HG02943 (cell line): ENCODE data around the gene SLC27A6.
"Not testable (repeated sequence)": the region's sequence is repeated elsewhere in the genome, so short reads cannot be mapped to it uniquely, and the experiment has no call there.

Experiments
- ATAC-seq: cut with Tn5 transposase; IDR thresholded peaks from one replicate; pipeline ENCODE4 v1.9.1; 2021; ENCODE audit warnings: mild to moderate bottlenecking, low read depth, moderate library complexity; ENCODE audit not compliant: unreplicated experiment

Gene SLC27A6

GRCh38 chr5:128965011-128965637 lies at the start of gene SLC27A6:
Gene SLC27A6, plus strand, starts transcription at chr5:128965488. Its CDS starts 650 bp downstream, at chr5:128966138.
- no peak for ATAC-seq

GRCh38 chr5:128919542-128919941 lies 45.7 kb upstream of the SLC27A6 start:
- no peak for ATAC-seq

- no peak for ATAC-seq
These were observed 44.7 kb upstream of the SLC27A6 start for GRCh38 chr5:128920345-128921215.

GRCh38 chr5:128924299-128924698 lies 41.0 kb upstream of the SLC27A6 start:
- no peak for ATAC-seq

GRCh38 chr5:128925973-128926372 lies 39.3 kb upstream of the SLC27A6 start:
- no peak for ATAC-seq

- no peak for ATAC-seq
These were observed 37.6 kb upstream of the SLC27A6 start for GRCh38 chr5:128927644-128928043.

- ATAC-seq = not testable (repeated sequence)
These were observed 33.1 kb upstream of the SLC27A6 start for GRCh38 chr5:128932232-128932631.

- not testable (repeated sequence) for ATAC-seq
These were observed 22.2 kb upstream of the SLC27A6 start for GRCh38 chr5:128943100-128943499.

- ATAC-seq = no peak
These were observed 15.3 kb upstream of the SLC27A6 start for GRCh38 chr5:128949847-128950546.

- not testable (repeated sequence) for ATAC-seq
These were observed 14.0 kb upstream of the SLC27A6 start for GRCh38 chr5:128951301-128951700.

GRCh38 chr5:128956164-128956563 lies 9.1 kb upstream of the SLC27A6 start:
- ATAC-seq = no peak

- no peak for ATAC-seq
These were observed 3.1 kb upstream of the SLC27A6 start for GRCh38 chr5:128962211-128962610.

GRCh38 chr5:128965638-128966302 lies 482 bp downstream of the SLC27A6 start:
- ATAC-seq = no peak

GRCh38 chr5:128966375-128966774 lies 1.1 kb downstream of the SLC27A6 start:
- ATAC-seq = no peak

GRCh38 chr5:128966846-128967245 lies 1.6 kb downstream of the SLC27A6 start:
- ATAC-seq = no peak

GRCh38 chr5:128973244-128973643 lies 8.0 kb downstream of the SLC27A6 start:
- ATAC-seq = no peak

- ATAC-seq = no peak
These were observed 9.3 kb downstream of the SLC27A6 start for GRCh38 chr5:128974567-128974966.

GRCh38 chr5:128979761-128980160 lies 14.5 kb downstream of the SLC27A6 start:
- ATAC-seq = no peak

GRCh38 chr5:128980917-128981316 lies 15.6 kb downstream of the SLC27A6 start:
- no peak for ATAC-seq

- no peak for ATAC-seq
These were observed 19.2 kb downstream of the SLC27A6 start for GRCh38 chr5:128984480-128984879.

GRCh38 chr5:128988476-128988875 lies 23.2 kb downstream of the SLC27A6 start:
- ATAC-seq = no peak
